Measurements from ENCODE around the gene CASKIN2. TPM values are rescaled to one million over a fixed set of nuclear protein-coding genes. Genes with fewer than 3 reads are reported as not detected.

The CASKIN2 gene
- total RNA-seq, 1 experiment from 2014 or later, result 40.0 TPM

- Histone ChIP-seq H3K4me1 (ENCODE audit: control insufficient read depth, insufficient read depth, low read length) (no peaks in the 10 kb centered on the region), H3K4me3 (ENCODE audit: low read depth in 2 of 2, low read length in 2 of 2) (no peak overlapping the region), H3K27me3 (ENCODE audit: control insufficient read depth, insufficient read depth, low read length) (no peaks in the 10 kb centered on the region), H3K9me3 (ENCODE audit: control insufficient read depth, insufficient read depth, low read depth, low read length) (no peaks in the 10 kb centered on the region), H3K36me3 (ENCODE audit: control insufficient read depth, insufficient read depth, low read length) (no peaks in the 10 kb centered on the region), H3K27ac (ENCODE audit: low read length) (no peak overlapping the region)
- BruUV-seq (replicated peaks), result no TSS peak
- ATAC-seq (no peak), DNase-seq (ENCODE audit: low read depth, low spot score) (no peak)
- CTCF ChIA-PET, result no interaction called here
- POLR2A ChIA-PET, result no interaction called here
- intact Hi-C loops (cut with micrococcal nuclease; ENCODE audit: unreplicated experiment), result no loop called here
- in situ Hi-C loops (cut with HindIII; ENCODE audit: low pct_unique_long_range_greater_than_20kb, low sequenced_read_pairs), result no loop called here
- TF ChIP-seq POLR2AphosphoS5 (IDR thresholded peaks at IDR 0.05; ENCODE audit: low read depth, low read length) (no peak), CTCF (IDR thresholded peaks at IDR 0.05) (no peak), TCF7L2 (IDR thresholded peaks at IDR 0.05; ENCODE audit: low read depth, low read length) (no peak), SIN3A (IDR thresholded peaks at IDR 0.05; ENCODE audit: borderline replicate concordance, insufficient read depth, low read depth, low read length) (no peak), REST (IDR thresholded peaks at IDR 0.05; ENCODE audit: insufficient read depth in 1 of 2, low read depth in 2 of 2, low read length in 1 of 2) (no peak)
These were observed 44.1 kb downstream of the CASKIN2 start for GRCh38 chr17:75471207-75471606.

- ATAC-seq, result no peak
These were observed 46.5 kb downstream of the CASKIN2 start for GRCh38 chr17:75468779-75469373.

More at GRCh38 chr17:75468779-75469373, 46.5 kb downstream of the CASKIN2 start:
- no TSS peak for BruUV-seq (replicated peaks)
- in situ Hi-C loops (cut with HindIII; ENCODE audit: low pct_unique_long_range_greater_than_20kb, low sequenced_read_pairs) (no loop called here), intact Hi-C loops (cut with micrococcal nuclease; ENCODE audit: unreplicated experiment) (no loop called here)
- Histone ChIP-seq H3K27ac (ENCODE audit: low read length) (no peak overlapping the region), H3K27me3 (ENCODE audit: control insufficient read depth, insufficient read depth, low read length) (no peaks in the 10 kb centered on the region), H3K9me3 (ENCODE audit: control insufficient read depth, insufficient read depth, low read depth, low read length) (no peaks in the 10 kb centered on the region), H3K4me3 (ENCODE audit: low read depth in 2 of 2, low read length in 2 of 2) (no peak overlapping the region), H3K36me3 (ENCODE audit: control insufficient read depth, insufficient read depth, low read length) (no peaks in the 10 kb centered on the region), H3K4me1 (ENCODE audit: control insufficient read depth, insufficient read depth, low read length) (no peaks in the 10 kb centered on the region)
- TF ChIP-seq REST (IDR thresholded peaks at IDR 0.05; ENCODE audit: insufficient read depth in 1 of 2, low read depth in 2 of 2, low read length in 1 of 2) (no peak), SIN3A (IDR thresholded peaks at IDR 0.05; ENCODE audit: borderline replicate concordance, insufficient read depth, low read depth, low read length) (no peak), CTCF (IDR thresholded peaks at IDR 0.05) (no peak), TCF7L2 (IDR thresholded peaks at IDR 0.05; ENCODE audit: low read depth, low read length) (no peak)
- DNase-seq (ENCODE audit: low read depth, low spot score), result no peak
- ChIA-PET POLR2A (interaction anchor here (0.5 kb wide), 1 partner anchor 141 kb away, joined by 3 read pairs; no protein-coding TSS in a partner anchor), CTCF (no interaction called here)

Data from Panc1 (cell line).